Hematopoietic multipotent progenitor cell treated with erythropoietin and hydrocortisone succinate and interleukin-3 and kit ligand, for 6 days (in vitro differentiated cells): ENCODE data around the gene PLPPR1.
"Not testable (repeated sequence)": the region's sequence is repeated elsewhere in the genome, so short reads cannot be mapped to it uniquely, and the experiment has no call there.

ENCODE experiments used
- DNase-seq: peaks from one replicate; pipeline ENCODE4 v3.0.0-alpha.2; 2015

PLPPR1 gene

GRCh38 chr9:101226161-101226560 lies 197.6 kb downstream of the PLPPR1 start:
- no peak for DNase-seq

GRCh38 chr9:101226803-101227202 lies 198.3 kb downstream of the PLPPR1 start:
- no peak for DNase-seq

GRCh38 chr9:101229606-101230005 lies 201.1 kb downstream of the PLPPR1 start:
- DNase-seq, result no peak

- no peak for DNase-seq
Observed at GRCh38 chr9:101232405-101232977, 204.0 kb downstream of the PLPPR1 start.

- peak; percentile 30 for DNase-seq
Observed at GRCh38 chr9:101235105-101235866, 206.8 kb downstream of the PLPPR1 start.

GRCh38 chr9:101242651-101243050 lies 214.1 kb downstream of the PLPPR1 start:
- DNase-seq, result no peak

- DNase-seq, result no peak
Observed at GRCh38 chr9:101246691-101247090, 218.2 kb downstream of the PLPPR1 start.

GRCh38 chr9:101247297-101247696 lies 218.8 kb downstream of the PLPPR1 start:
- DNase-seq, result no peak

- no peak for DNase-seq
Observed at GRCh38 chr9:101254733-101255433, 226.4 kb downstream of the PLPPR1 start.

GRCh38 chr9:101264727-101265126 lies 236.2 kb downstream of the PLPPR1 start:
- DNase-seq, result no peak

- no peak for DNase-seq
Observed at GRCh38 chr9:101265261-101265660, 236.7 kb downstream of the PLPPR1 start.

GRCh38 chr9:101268426-101268825 lies 239.9 kb downstream of the PLPPR1 start:
- no peak for DNase-seq

- DNase-seq, result no peak
Observed at GRCh38 chr9:101269591-101270283, 241.2 kb downstream of the PLPPR1 start.

- no peak for DNase-seq
Observed at GRCh38 chr9:101270302-101270701, 241.8 kb downstream of the PLPPR1 start.

- DNase-seq, result no peak
Observed at GRCh38 chr9:101271102-101271501, 242.6 kb downstream of the PLPPR1 start.

- no peak for DNase-seq
Observed at GRCh38 chr9:101274971-101275768, 246.6 kb downstream of the PLPPR1 start.

GRCh38 chr9:101275769-101276250 lies 247.3 kb downstream of the PLPPR1 start:
- no peak for DNase-seq

- not testable (repeated sequence) for DNase-seq
Observed at GRCh38 chr9:101291043-101291442, 262.5 kb downstream of the PLPPR1 start.

GRCh38 chr9:101299901-101300300 lies 271.4 kb downstream of the PLPPR1 start:
- DNase-seq, result no peak

- DNase-seq, result no peak
Observed at GRCh38 chr9:101307051-101307450, 278.5 kb downstream of the PLPPR1 start.

- DNase-seq, result no peak
Observed at GRCh38 chr9:101307524-101308213, 279.1 kb downstream of the PLPPR1 start.

GRCh38 chr9:101309139-101309538 lies 280.6 kb downstream of the PLPPR1 start:
- no peak for DNase-seq
